Suppressor macrophage (primary cell): ENCODE results near the gene USP36.

Experiments
- DNase-seq, 4 experiments: peaks; one replicate each; pipeline ENCODE4 v3.0.0-alpha.2; 2020 to 2022

USP36 gene

DNA sequence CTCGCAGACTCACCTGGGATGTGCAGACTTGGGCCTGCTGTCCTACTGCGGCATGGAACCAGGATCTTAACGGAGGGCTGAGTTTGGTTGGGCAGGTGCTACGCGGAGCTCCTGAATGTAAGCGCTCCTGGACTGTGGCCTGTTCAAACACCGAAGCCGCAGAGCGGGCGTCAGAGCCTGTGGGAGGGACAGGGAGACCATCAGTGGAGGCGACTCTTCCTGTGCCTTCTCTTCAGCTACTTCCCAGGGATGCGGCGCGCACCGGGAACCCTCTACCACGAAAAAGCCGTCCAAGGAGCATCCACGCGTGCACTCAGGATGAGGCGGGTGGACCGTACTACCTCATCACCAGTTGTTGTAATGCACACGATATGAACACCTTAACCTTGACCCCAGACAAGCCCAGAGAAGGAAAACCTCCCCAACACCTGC lies 2.0 kb downstream of the USP36 start:
- DNase-seq = no peak

DNA sequence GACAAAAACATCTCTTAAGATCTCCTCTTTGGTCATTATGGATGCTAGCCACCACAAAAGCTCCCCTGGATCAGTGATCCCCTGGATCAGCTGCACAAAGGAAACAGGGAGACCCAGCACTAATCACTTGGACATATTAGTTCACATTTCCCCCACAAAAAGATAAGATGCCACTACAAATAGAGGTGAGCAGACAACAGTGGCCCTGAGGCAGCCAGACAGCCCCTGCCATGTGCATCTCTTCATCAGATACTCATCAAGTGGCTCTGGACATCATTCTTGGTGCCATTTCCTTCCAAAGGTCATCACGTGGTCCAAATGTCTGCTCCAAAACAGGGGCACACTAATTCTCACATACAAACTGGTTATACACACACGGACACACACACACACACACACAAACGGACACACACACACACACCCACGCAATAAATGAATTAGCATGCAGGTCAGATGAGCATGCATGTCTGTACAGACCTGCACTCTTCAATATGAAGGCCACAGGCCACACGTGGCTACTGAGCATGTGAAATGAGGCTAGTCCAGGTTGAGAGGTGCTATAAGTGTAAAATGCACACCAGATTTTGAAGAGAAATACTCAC lies 4.1 kb downstream of the USP36 start:
- DNase-seq = no peak

DNA sequence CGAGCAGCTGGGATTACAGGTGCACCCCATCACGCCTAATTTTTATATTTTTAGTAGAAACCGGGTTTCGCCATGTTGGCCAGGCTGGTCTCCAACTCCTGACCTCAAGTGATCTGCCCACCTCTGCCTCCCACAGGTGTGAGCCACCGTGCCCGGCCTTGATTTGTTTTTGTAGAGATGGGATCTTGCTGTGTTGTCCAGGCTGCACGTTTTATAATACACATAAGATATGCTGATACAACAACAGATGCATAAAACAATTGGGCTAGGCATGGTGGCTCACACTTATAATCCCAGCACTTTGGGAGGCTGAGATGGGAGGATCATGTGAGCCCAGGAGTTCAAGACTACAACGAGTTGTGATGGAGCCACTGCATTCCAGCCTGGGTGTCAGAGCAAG lies 6.0 kb downstream of the USP36 start:
- no peak for DNase-seq

GRCh38 chr17:78832541-78832810 lies 8.1 kb downstream of the USP36 start:
- DNase-seq = no peak

- DNase-seq = no peak
Observed at GRCh38 chr17:78831688-78832540, 8.7 kb downstream of the USP36 start.

DNA sequence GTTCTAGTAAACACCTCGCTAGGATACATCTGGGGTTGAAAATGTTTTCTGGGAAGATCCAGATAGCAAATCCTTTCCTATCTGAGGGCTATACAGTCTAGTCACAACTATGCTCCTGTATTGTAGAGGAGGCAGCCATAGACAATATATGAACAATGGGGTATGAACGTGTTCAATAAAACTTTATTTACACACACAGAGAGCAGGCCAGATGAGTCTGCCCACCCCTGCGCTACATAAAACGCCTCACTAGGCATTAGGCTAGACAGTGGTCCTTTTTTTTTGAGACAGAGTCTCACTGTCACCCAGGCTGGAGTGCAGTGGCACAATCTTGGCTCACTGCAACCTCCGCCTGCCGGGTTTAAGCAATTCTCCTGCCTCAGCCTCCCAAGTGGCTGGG lies 11.1 kb downstream of the USP36 start:
- no peak for DNase-seq

DNA sequence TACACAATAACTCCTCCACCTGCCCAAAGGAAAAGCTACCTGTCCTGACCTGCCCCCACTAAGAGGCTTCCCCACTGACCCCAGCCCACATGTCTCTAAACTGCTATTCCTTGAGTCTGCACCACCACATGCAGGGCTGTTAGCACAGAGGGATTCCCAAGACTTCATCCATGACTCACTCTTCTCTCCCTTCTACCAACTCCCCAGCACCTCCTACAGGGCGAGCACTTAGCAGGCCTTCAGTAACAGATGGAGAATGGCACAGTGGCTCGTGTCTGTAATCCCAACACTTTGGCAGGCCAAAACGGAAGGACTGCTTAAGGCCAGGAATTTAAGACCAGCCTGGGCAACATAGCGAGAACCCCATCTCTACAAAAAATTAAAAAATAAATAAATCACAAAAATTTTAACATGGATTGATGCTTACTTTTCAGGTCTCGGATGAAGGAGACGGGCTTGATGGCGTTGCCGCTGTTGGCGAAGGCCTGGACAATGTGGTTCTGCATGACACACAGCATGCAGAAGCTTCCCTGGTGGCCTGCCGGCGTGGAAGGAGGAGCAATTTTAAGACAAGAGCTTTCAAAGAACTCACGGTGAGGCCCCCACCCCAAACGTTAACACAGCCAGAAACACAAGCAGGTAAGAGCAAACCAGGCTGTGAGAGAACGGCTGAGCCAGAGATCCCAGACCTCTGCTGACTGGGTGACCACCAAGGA lies 12.0 kb downstream of the USP36 start:
- peak; percentile 37 to 62 (median 47) for DNase-seq

DNA sequence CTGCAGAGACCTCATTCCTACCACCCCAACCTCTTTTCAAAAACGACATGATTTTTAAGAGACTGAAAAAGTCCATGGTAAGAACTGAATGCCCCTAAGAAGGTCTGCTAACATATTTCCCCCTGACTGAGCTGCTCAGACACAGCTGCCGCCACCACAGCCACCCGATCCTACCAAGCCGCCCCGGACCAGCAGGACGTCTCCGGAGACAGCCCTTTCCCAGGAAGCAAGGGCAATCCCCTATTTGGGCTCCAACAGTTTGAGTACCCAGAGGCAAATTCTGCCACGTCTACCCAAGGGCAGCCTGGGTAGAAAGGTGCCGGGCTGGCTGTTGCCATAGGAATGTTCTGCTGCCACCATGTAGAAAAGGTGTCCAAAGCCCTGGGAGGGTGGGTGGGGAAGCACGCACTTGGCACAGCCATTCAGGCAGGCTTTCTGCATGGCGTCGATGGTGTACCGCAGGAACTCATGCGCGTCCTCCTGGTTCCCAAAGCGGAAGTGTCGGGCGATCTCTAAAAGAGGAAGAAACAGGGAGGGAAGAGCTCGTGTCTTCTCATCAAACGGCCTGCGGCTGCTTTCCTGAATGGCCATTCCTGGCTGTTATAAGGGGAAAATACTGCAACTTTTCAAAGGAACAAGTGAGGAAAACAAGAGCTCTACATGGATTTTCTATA lies 13.6 kb downstream of the USP36 start:
- peak; percentile 82 to 91 (median 90) for DNase-seq

DNA sequence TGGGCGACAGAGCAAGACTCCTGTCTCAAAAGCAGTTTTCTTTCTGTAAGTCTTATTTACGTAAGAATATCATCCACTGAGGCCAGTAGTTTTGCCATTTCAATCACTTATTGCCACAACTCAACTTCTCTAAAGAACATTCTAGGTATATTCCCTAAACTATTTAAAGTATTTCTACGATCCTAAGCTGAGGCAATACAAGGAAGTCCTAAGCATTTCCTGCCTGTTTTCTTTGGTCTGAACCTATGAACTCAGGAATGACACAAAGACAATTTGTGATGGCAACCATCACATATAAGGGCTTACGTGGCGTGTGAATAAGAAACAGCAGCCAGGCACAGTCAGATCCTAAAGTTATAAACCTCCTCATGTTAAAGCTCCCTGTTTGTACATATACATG lies 14.2 kb downstream of the USP36 start:
- DNase-seq = peak; percentile 46 to 84 (median 70)

DNA sequence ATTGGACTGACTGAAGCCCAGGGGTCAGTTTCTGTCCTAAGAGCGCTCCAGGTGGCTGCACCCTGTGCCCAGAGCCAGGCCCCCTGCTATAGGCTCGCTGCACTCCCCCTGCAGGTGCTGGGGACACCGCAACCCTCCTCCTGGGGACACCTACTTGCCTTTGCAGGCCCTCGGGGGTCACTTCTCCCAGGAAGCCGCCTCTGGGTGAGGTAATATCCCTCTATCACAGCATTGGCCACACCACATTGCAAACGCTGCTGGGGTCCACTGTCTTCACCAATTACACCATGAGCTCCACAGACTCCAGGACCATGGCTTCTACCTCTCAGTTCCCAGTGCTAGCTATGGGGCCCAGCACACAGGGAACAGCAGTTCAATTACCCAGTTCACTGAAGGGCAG lies 14.9 kb downstream of the USP36 start:
- no peak for DNase-seq

DNA sequence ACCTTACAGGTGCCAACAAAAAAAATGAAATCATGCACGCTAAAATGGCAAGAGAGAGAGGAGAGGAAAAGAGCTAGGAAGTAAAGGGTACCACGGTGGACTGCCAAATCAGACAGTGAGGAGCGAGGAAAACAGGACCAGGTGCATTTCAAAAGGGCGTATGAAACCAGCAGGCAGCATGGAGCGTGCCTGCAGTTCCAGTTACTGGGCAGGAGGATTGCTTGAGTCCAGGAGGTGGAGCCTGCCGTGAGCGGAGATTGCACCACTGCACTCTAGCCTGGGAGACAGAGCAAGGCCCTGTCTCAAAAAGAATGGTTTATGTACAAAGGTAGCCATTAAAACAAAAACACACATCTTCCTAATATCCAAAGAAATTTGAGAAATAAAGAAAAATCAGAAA lies 16.4 kb downstream of the USP36 start:
- no peak for DNase-seq

- DNase-seq = no peak
Observed at GRCh38 chr17:78823282-78824046, 17.1 kb downstream of the USP36 start.

DNA sequence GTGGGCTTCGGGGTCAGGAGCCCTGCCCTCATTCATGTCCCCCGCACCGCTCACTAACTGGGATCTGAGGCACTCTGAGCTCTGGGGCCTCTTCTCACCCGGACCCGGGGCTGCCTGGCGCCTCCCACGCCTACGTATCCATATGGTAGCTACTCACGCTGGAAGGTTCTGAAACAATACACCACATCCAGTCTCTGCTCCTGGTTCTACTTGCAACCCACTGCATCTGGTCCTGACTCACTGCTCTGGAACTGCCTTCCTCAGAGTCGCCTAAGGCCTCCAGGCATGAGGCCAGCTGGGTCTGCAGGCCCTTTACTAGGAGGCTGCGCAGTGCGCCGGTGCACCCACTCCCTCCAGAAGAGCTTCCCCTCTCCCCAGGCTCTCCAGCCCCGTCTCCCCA lies 18.1 kb downstream of the USP36 start:
- DNase-seq = no peak

- no peak for DNase-seq
Observed at GRCh38 chr17:78821961-78822360, 18.7 kb downstream of the USP36 start.

DNA sequence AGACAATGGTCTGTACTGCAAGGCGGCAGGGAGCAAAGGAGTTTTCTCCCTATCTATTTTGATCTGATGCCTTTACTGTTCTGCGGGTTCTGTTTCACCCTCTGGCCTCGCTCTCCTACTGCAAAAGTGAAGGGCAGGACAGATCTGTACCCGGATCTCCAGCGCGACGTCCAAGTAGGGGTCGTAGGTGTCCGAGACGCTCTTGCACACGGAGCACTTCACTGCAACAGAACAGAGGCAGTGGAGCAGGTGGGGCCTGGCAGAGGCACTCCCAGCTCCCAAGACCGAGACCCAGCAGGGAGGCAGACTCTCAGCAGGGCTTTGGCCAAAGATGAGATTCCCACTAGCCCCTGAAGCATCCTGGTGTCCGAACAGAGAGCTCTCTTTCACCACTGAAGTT lies 19.8 kb downstream of the USP36 start:
- DNase-seq = no peak

GRCh38 chr17:78819806-78820792 lies 20.5 kb downstream of the USP36 start:
- DNase-seq = no peak

DNA sequence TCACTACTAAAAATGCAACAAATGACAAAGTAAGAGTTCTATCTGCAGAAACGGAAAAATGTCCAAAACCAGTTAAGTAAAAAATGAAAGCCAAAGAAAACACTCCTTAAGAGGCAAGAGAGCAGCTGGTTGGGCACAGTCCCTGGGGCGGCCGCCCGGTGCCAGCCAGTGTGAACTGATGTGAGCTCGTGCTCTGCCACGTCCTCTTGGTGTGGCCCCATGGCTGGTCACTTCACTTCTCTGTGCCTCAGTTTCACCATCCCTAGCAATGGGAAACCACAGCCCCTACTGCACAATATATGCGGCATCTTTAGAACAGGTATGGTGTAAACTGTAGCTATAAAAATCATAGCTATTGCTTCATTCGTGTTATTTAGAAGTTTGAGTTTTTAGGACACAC lies 21.2 kb downstream of the USP36 start:
- DNase-seq = no peak

GRCh38 chr17:78818932-78819331 lies 21.7 kb downstream of the USP36 start:
- peak; percentile 23 to 44 (median 33) for DNase-seq

- no peak for DNase-seq
Observed at GRCh38 chr17:78818152-78818846, 22.3 kb downstream of the USP36 start.

- no peak for DNase-seq
Observed at GRCh38 chr17:78817123-78817522, 23.5 kb downstream of the USP36 start.

DNA sequence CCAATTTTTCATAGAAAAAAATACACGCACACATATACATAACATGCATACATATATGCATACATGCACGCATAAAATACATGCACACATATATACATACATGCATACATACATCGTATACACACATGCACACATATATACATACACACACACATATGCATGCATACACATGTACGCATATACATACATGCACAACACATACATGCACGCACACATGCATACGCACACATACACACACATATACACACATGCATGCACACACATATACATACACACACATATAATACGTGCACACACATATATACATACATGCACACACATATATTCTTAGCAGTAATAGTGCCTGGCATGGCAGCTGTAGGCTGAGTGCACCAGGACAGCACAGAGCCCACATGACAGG lies 24.9 kb downstream of the USP36 start:
- DNase-seq = no peak
